H9 (cell line): ENCODE measurements around the gene BBS10. TPM values are rescaled to one million over a fixed set of nuclear protein-coding genes. Genes with fewer than 3 reads are reported as not detected.

Source experiments
- DNase-seq: peaks from one replicate; pipeline ENCODE4 v3.0.0-alpha.2; 2017
- H2AFZ ChIP-seq: one replicate; pipeline ENCODE4 v1.6.1; 2013; ENCODE audit warnings: mild to moderate bottlenecking, low read length, control low read depth, moderate library complexity
- H2AK5ac ChIP-seq: 2 replicates; pipeline ENCODE4 v1.6.1; 2013; ENCODE audit warnings: low read length, control low read depth, mixed read lengths; ENCODE audit not compliant: insufficient read length
- H2BK120ac ChIP-seq: one replicate; pipeline ENCODE4 v1.6.1; 2013; ENCODE audit warnings: low read depth, mild to moderate bottlenecking, low read length, control low read depth, inconsistent platforms; ENCODE audit not compliant: poor library complexity, severe bottlenecking
- H2BK12ac ChIP-seq: 2 replicates; pipeline ENCODE4 v1.6.1; 2013; ENCODE audit warnings: low read length, control low read depth, mixed read lengths, low read depth; ENCODE audit not compliant: insufficient read length
- H2BK15ac ChIP-seq: 2 replicates; pipeline ENCODE4 v1.6.1; 2013; ENCODE audit warnings: low read depth, low read length, control low read depth
- H2BK20ac ChIP-seq: one replicate; pipeline ENCODE4 v1.6.1; 2013; ENCODE audit warnings: low read depth, mild to moderate bottlenecking, low read length, control low read depth, inconsistent platforms; ENCODE audit not compliant: poor library complexity, severe bottlenecking
- H2BK5ac ChIP-seq: 2 replicates; pipeline ENCODE4 v1.6.1; 2013; ENCODE audit warnings: low read length, control low read depth, mixed read lengths; ENCODE audit not compliant: insufficient read length
- H3K14ac ChIP-seq: 2 replicates; pipeline ENCODE4 v1.6.1; 2013; ENCODE audit warnings: low read length, control low read depth; ENCODE audit not compliant: insufficient read depth
- H3K18ac ChIP-seq: 2 replicates; pipeline ENCODE4 v1.6.1; 2013; ENCODE audit warnings: low read depth, mild to moderate bottlenecking, mixed read lengths, low read length, control low read depth; ENCODE audit not compliant: insufficient read length
- H3K23ac ChIP-seq: 2 replicates; pipeline ENCODE4 v1.6.1; 2013; ENCODE audit warnings: low read length, control low read depth, mixed read lengths, low read depth; ENCODE audit not compliant: insufficient read length
- H3K23me2 ChIP-seq: 2 replicates; pipeline ENCODE4 v1.6.1; 2013; ENCODE audit warnings: low read depth, mild to moderate bottlenecking, mixed read lengths, low read length, control low read depth; ENCODE audit not compliant: insufficient read length, poor library complexity, severe bottlenecking
- H3K27ac ChIP-seq: 2 replicates; pipeline ENCODE4 v1.5.1; 2013; ENCODE audit warnings: low read length, control low read depth, mixed read lengths, low read depth; ENCODE audit not compliant: insufficient read length
- H3K27me3 ChIP-seq: 2 replicates; pipeline ENCODE4 v1.6.1; 2013; ENCODE audit warnings: low read length, control low read depth, inconsistent platforms; ENCODE audit not compliant: insufficient read depth
- H3K4ac ChIP-seq: 2 replicates; pipeline ENCODE4 v1.6.1; 2013; ENCODE audit warnings: low read depth, mild to moderate bottlenecking, control low read depth, inconsistent platforms, low read length, moderate library complexity
- H3K4me1 ChIP-seq: 2 replicates; pipeline ENCODE4 v1.6.1; 2013; ENCODE audit warnings: low read length, control low read depth, inconsistent platforms; ENCODE audit not compliant: insufficient read depth
- H3K4me2 ChIP-seq: 2 replicates; pipeline ENCODE4 v1.6.1; 2013; ENCODE audit warnings: low read length, control low read depth, mixed read lengths; ENCODE audit not compliant: insufficient read length, insufficient read depth
- H3K56ac ChIP-seq: 2 replicates; pipeline ENCODE4 v1.6.1; 2013; ENCODE audit warnings: low read depth, mild to moderate bottlenecking, mixed read lengths, low read length, control low read depth; ENCODE audit not compliant: insufficient read length
- H3K79me1 ChIP-seq: 2 replicates; pipeline ENCODE4 v1.6.1; 2013; ENCODE audit warnings: low read depth, mild to moderate bottlenecking, moderate library complexity, low read length, control low read depth, inconsistent platforms; ENCODE audit not compliant: insufficient read depth, poor library complexity, severe bottlenecking
- H3K79me2 ChIP-seq: 2 replicates; pipeline ENCODE4 v1.6.1; 2013; ENCODE audit warnings: low read length, control low read depth, inconsistent platforms; ENCODE audit not compliant: insufficient read depth
- H3K9ac ChIP-seq: 2 replicates; pipeline ENCODE4 v1.6.1; 2013; ENCODE audit warnings: low read length, control low read depth, mixed read lengths; ENCODE audit not compliant: insufficient read length; ENCODE audit errors: extremely low read depth
- H3K9me3 ChIP-seq: one replicate; pipeline ENCODE4 v1.6.1; 2013; ENCODE audit warnings: low read depth, low read length, inconsistent platforms; ENCODE audit not compliant: control insufficient read depth
- H3T11ph ChIP-seq: one replicate; pipeline ENCODE4 v1.6.1; 2013; ENCODE audit warnings: mild to moderate bottlenecking, low read length, control low read depth, inconsistent platforms
- H4K20me1 ChIP-seq: one replicate; pipeline ENCODE4 v1.6.1; 2013; ENCODE audit not compliant: control insufficient read depth, insufficient read length, insufficient read depth
- H4K5ac ChIP-seq: 2 replicates; pipeline ENCODE4 v1.6.1; 2013; ENCODE audit warnings: low read depth, mild to moderate bottlenecking, mixed read lengths, low read length, control low read depth; ENCODE audit not compliant: insufficient read length
- H4K8ac ChIP-seq: replicated peaks from 2 replicates; pipeline ENCODE4 v1.6.1; 2013; ENCODE audit warnings: low read length, control low read depth, mixed read lengths, low read depth; ENCODE audit not compliant: insufficient read length
- H4K91ac ChIP-seq: 2 replicates; pipeline ENCODE4 v1.6.1; 2013; ENCODE audit warnings: low read depth, mild to moderate bottlenecking, moderate library complexity, mixed read lengths, low read length, control low read depth; ENCODE audit not compliant: insufficient read length
- H3K27ac Mint-ChIP-seq, 3 experiments: 2 replicates in 2 of 3; 3 replicates in 1 of 3; pipeline ENCODE4 v1.8.0; 2020 to 2021; ENCODE audit warnings: mixed read lengths in 3 of 3, mild to moderate bottlenecking in 1 of 3, moderate library complexity in 1 of 3
- H3K27me3 Mint-ChIP-seq: 2 replicates; pipeline ENCODE4 v1.8.0; 2021; ENCODE audit warnings: low read depth, mild to moderate bottlenecking, moderate library complexity, mixed read lengths
- H3K36me3 Mint-ChIP-seq, 3 experiments: 2 replicates in 2 of 3; 3 replicates in 1 of 3; pipeline ENCODE4 v1.8.0; 2020 to 2021; ENCODE audit warnings: low read depth in 3 of 3, mixed read lengths in 3 of 3; ENCODE audit not compliant: insufficient read depth in 1 of 3
- H3K4me1 Mint-ChIP-seq, 2 experiments: 2 replicates each; pipeline ENCODE4 v1.8.0; 2020; ENCODE audit warnings: mixed read lengths in 2 of 2
- H3K4me3 Mint-ChIP-seq, 2 experiments: 2 replicates in 1 of 2; 3 replicates in 1 of 2; pipeline ENCODE4 v1.8.0; 2020 to 2021; ENCODE audit warnings: mild to moderate bottlenecking in 2 of 2, mixed read lengths in 2 of 2, moderate library complexity in 1 of 2
- H3K9me3 Mint-ChIP-seq, 2 experiments: 2 replicates in 1 of 2; 3 replicates in 1 of 2; pipeline ENCODE4 v1.8.0; 2020; ENCODE audit warnings: mild to moderate bottlenecking in 2 of 2, mixed read lengths in 2 of 2, moderate library complexity in 1 of 2
- WGBS: extraction: QIAGEN DNeasy Blood & Tissue Kit; methylation state at CpG from one replicate; pipeline ENCODE4 v1.1.7; 2013; ENCODE audit warnings: missing lambda C conversion rate, low lambda C conversion rate, mixed read lengths; ENCODE audit not compliant: insufficient read length; ENCODE audit errors: extremely low coverage; 5-methylcytosine and 5-hydroxymethylcytosine counted together
- total RNA-seq: library from RNA; stranded (reverse); gene quantifications from 2 replicates; pipeline ENCODE4 v1.2.1, GENCODE V29; 2021
- TF ChIP-seq, protein P1 (sequence below): fragments of 200-600 bp; sonication (generic); conservative IDR thresholded peaks from 3 replicates; pipeline ENCODE4 v1.8.0; 2021; ENCODE audit warnings: antibody characterized with exemption, mild to moderate bottlenecking

BBS10 gene
- total RNA-seq, 1 experiment from 2014 or later = 6.6 TPM

DNA sequence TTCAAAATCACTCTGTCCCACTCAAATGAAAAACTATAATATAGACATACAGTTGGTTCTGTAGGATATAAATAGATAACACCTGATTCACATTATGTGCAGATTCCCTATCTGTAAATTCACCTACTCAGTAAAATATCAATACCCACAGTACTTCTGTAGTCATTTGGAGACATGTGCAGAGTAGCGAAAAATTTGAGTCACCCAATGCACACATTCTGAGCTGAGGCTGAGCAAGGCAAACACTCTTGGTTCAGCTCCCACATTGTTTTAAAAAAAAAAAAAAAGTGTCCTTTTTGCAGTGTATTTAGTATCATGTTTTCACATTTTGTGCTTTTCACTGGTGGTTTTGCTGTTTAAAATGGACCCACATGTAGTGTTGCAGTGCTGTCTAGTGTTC lies 27.3 kb upstream of the BBS10 start:
- TF ChIP-seq, protein P1, sequence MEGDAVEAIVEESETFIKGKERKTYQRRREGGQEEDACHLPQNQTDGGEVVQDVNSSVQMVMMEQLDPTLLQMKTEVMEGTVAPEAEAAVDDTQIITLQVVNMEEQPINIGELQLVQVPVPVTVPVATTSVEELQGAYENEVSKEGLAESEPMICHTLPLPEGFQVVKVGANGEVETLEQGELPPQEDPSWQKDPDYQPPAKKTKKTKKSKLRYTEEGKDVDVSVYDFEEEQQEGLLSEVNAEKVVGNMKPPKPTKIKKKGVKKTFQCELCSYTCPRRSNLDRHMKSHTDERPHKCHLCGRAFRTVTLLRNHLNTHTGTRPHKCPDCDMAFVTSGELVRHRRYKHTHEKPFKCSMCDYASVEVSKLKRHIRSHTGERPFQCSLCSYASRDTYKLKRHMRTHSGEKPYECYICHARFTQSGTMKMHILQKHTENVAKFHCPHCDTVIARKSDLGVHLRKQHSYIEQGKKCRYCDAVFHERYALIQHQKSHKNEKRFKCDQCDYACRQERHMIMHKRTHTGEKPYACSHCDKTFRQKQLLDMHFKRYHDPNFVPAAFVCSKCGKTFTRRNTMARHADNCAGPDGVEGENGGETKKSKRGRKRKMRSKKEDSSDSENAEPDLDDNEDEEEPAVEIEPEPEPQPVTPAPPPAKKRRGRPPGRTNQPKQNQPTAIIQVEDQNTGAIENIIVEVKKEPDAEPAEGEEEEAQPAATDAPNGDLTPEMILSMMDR = no peak
- no peaks in the 10 kb centered on the region for H3K27me3 Mint-ChIP-seq
- H3K56ac ChIP-seq = no peak overlapping the region

More for the DNA sequence above, 27.3 kb upstream of the BBS10 start:
- Histone ChIP-seq H2BK5ac (no peak overlapping the region), H4K8ac (no peak overlapping the region), H3T11ph (no peak overlapping the region), H3K9me3 (no peaks in the 10 kb centered on the region), H3K4me2 (no peak overlapping the region), H3K18ac (no peak overlapping the region), H4K20me1 (no peaks in the 10 kb centered on the region), H2AK5ac (no peak overlapping the region), H3K79me2 (no peaks in the 10 kb centered on the region), H2AFZ (no peak overlapping the region), H2BK20ac (no peak overlapping the region), H3K4me1 (no peaks in the 10 kb centered on the region), H3K9ac (no peak overlapping the region), H3K27ac (no peak overlapping the region), H4K5ac (no peak overlapping the region), H2BK120ac (no peak overlapping the region), H4K91ac (no peak overlapping the region), H2BK12ac (no peak overlapping the region), H3K79me1 (no peaks in the 10 kb centered on the region), H3K23ac (no peak overlapping the region), H3K4ac (no peak overlapping the region), H3K23me2 (no peaks in the 10 kb centered on the region), H3K14ac (no peak overlapping the region), H2BK15ac (no peak overlapping the region), H3K27me3 (no peaks in the 10 kb centered on the region)
- H3K36me3 Mint-ChIP-seq = peaks cover 10 to 28% (median 12%) of the 10 kb centered on the region in 3 experiments; a peak in 6 of 7 replicates
- H3K27ac Mint-ChIP-seq = no peak overlapping the region
- WGBS = no CpG with 5 or more reads among the region's 1 CpG
- no peaks in the 10 kb centered on the region for H3K9me3 Mint-ChIP-seq
- DNase-seq = no peak
- no peaks in the 10 kb centered on the region for H3K4me1 Mint-ChIP-seq
- no peak overlapping the region for H3K4me3 Mint-ChIP-seq
